Endothelial cell of umbilical vein (primary cell): ENCODE results near the gene NDUFAF8. TPM values are rescaled to one million over a fixed set of nuclear protein-coding genes. Genes with fewer than 3 reads are reported as not detected.

Experiments used
- BruUV-seq: library from RNA; stranded (reverse); fragments of 400-500 nt; replicated peaks from 2 replicates; lab custom pipeline; 2021; lab: Mats Ljungman, UMichigan
- CTCF ChIA-PET: fragments of 300-600, 350-600 bp; sonication (Branson Sonifier 250); formaldehyde crosslinking; loops from one replicate; lab custom pipeline; 2021; ENCODE audit warnings: antibody characterized with exemption, inconsistent platforms; lab: Charles Lee
- POLR2A ChIA-PET: fragments of 300-600, 350-600 bp; sonication (Branson Sonifier 250); formaldehyde crosslinking; loops from one replicate; lab custom pipeline; 2021; ENCODE audit warnings: antibody characterized with exemption, inconsistent platforms; lab: Charles Lee
- DNase-seq: peaks from one replicate; pipeline ENCODE4 v3.0.0-alpha.2; 2011; ENCODE audit warnings: low read depth, low spot score
- FAIRE-seq: peaks from 2 replicates; lab custom pipeline; 2011; peaks lifted over from hg19 to GRCh38; lab: Jason Lieb, UNC
- H2AFZ ChIP-seq: 2 replicates; pipeline ENCODE4 v1.6.0; 2012; ENCODE audit warnings: low read depth, low read length, control low read depth, inconsistent platforms
- H3K27ac ChIP-seq: 2 replicates; pipeline ENCODE4 v1.5.1; 2011; ENCODE audit warnings: low read depth, mild to moderate bottlenecking, control low read depth, low read length, moderate library complexity; ENCODE audit not compliant: insufficient read depth
- H3K27me3 ChIP-seq, 2 experiments: 2 replicates each; pipeline versions ENCODE4 v1.6.0 to v1.6.1; 2011; ENCODE audit warnings: low read length in 2 of 2, mixed read lengths in 1 of 2; ENCODE audit not compliant: control insufficient read depth in 2 of 2, insufficient read depth in 2 of 2
- H3K36me3 ChIP-seq, 2 experiments: 2 replicates in 1 of 2; 3 replicates in 1 of 2; pipeline ENCODE4 v1.5.1; 2011; ENCODE audit warnings: low read length in 2 of 2, mild to moderate bottlenecking in 1 of 2, moderate library complexity in 1 of 2; ENCODE audit not compliant: control insufficient read depth in 2 of 2, insufficient read depth in 2 of 2; ENCODE audit errors: extremely low read depth in 1 of 2
- H3K4me1 ChIP-seq: 3 replicates; pipeline ENCODE4 v1.5.1; 2011; ENCODE audit warnings: mild to moderate bottlenecking, low read length; ENCODE audit not compliant: control insufficient read depth, insufficient read depth; ENCODE audit errors: extremely low read depth
- H3K4me2 ChIP-seq: 2 replicates; pipeline ENCODE4 v1.6.1; 2011; ENCODE audit warnings: low read length, control low read depth, mixed read lengths; ENCODE audit not compliant: insufficient read depth
- H3K4me3 ChIP-seq, 3 experiments: fragments of 200-600 bp in 1 of 3; sonication (generic), shearing (Covaris generic) in 1 of 3; replicated peaks in 1 of 3; 2 replicates each; pipeline ENCODE4 v1.5.1; 2011 to 2016; ENCODE audit warnings: control low read depth in 3 of 3, low read length in 3 of 3, mild to moderate bottlenecking in 2 of 3, inconsistent platforms in 1 of 3, low read depth in 1 of 3, moderate library complexity in 1 of 3; ENCODE audit not compliant: insufficient read depth in 1 of 3
- H3K79me2 ChIP-seq: 2 replicates; pipeline ENCODE4 v1.6.0; 2012; ENCODE audit warnings: low read length, inconsistent platforms; ENCODE audit not compliant: control insufficient read depth, insufficient read depth
- H3K9ac ChIP-seq: replicated peaks from 2 replicates; pipeline ENCODE3; 2011; ENCODE audit warnings: low read length, control low read depth; ENCODE audit not compliant: insufficient read depth; ENCODE audit errors: extremely low read depth
- H3K9me1 ChIP-seq: replicated peaks from 3 replicates; pipeline ENCODE4 v1.6.0; 2011; ENCODE audit warnings: mild to moderate bottlenecking, low read length; ENCODE audit not compliant: control insufficient read depth, insufficient read depth; ENCODE audit errors: extremely low read depth
- H3K9me3 ChIP-seq: replicated peaks from 2 replicates; pipeline ENCODE4 v1.5.1; 2012; ENCODE audit warnings: low read length, inconsistent platforms; ENCODE audit not compliant: control insufficient read depth, insufficient read depth
- H4K20me1 ChIP-seq: replicated peaks from 2 replicates; pipeline ENCODE3; 2011; ENCODE audit warnings: mild to moderate bottlenecking, low read length; ENCODE audit not compliant: control insufficient read depth, insufficient read depth; ENCODE audit errors: extremely low read depth
- CTCF ChIP-seq, 2 donors: IDR thresholded peaks; 1 replicate in 1 of 2; 2 replicates in 1 of 2; pipeline ENCODE4 v1.5.1; 2011; ENCODE audit warnings: low read length in 2 of 2, mild to moderate bottlenecking in 2 of 2, moderate library complexity in 2 of 2, control low read depth in 1 of 2, inconsistent platforms in 1 of 2, low read depth in 1 of 2; ENCODE audit not compliant: insufficient read depth in 1 of 2; ENCODE audit errors: extremely low read depth in 1 of 2
- EZH2 ChIP-seq: IDR thresholded peaks from 2 replicates; pipeline ENCODE4 v1.6.1; 2012; ENCODE audit warnings: borderline replicate concordance, low read depth, mild to moderate bottlenecking, moderate library complexity, low read length, inconsistent platforms; ENCODE audit not compliant: severe bottlenecking
- GATA2 ChIP-seq: IDR thresholded peaks from 2 replicates; pipeline ENCODE4 v1.7.0; 2011; ENCODE audit warnings: low read depth, mild to moderate bottlenecking, moderate library complexity, mixed read lengths, low read length; ENCODE audit not compliant: insufficient read length, insufficient read depth
- MYC ChIP-seq: IDR thresholded peaks from one replicate; pipeline ENCODE4 v1.6.1; 2011; ENCODE audit warnings: mild to moderate bottlenecking, low read depth, low read length
- dilution Hi-C: fragments of 300-500 bp; cut with MboI; formaldehyde crosslinking; loops from one replicate; pipeline ENCODE4 v1.15.0; 2019; ENCODE audit warnings: low sequenced_read_pairs; ENCODE audit not compliant: extremely low pct_ligation_motif_present
- intact Hi-C: fragments of 100-400 bp; cut with micrococcal nuclease; formaldehyde crosslinking; loops from one replicate; pipeline ENCODE4 v1.10.0; 2022
- polyA plus RNA-seq, 4 experiments: library from polyadenylated mRNA; depleted of rRNA in 3 of 4; stranded (reverse) in 3 of 4; unstranded in 1 of 4; fragments of >200 nt; gene quantifications; 2 replicates each; pipeline versions ENCODE4 v1.2.1 to v1.2.3, GENCODE V29; 2011 to 2012; ENCODE audit warnings: missing spikeins in 1 of 4
- total RNA-seq: library from RNA; stranded (reverse); gene quantifications from 2 replicates; pipeline ENCODE4 v1.2.3, GENCODE V29; 2021

The NDUFAF8 gene
- total and polyA plus RNA-seq, 2 donors (not counting 3 experiments of a cell fraction or from before 2014, with no cell fraction given), result 61.5 to 83.9 TPM

GRCh38 chr17:81229666-81229920 is 9.5 kb upstream of the NDUFAF8 start:
- H3K36me3 ChIP-seq, result peaks cover 0 to 37% of the 10 kb centered on the region in 2 experiments
- intact Hi-C loops (no loop called here), dilution Hi-C loops (no loop called here)
- H3K9me3 ChIP-seq, result no peaks in the 10 kb centered on the region
- ChIA-PET CTCF (interaction anchor here (1.6 kb wide), 1 partner anchor 9 kb away, joined by 4 read pairs; the partner anchor contains the start of genes NDUFAF8 and TEPSIN), POLR2A (no interaction called here)
- H3K9ac ChIP-seq, result no peak overlapping the region
- no peak overlapping the region for H3K27ac ChIP-seq
- no peaks in the 10 kb centered on the region for H4K20me1 ChIP-seq
- no peak overlapping the region for H3K4me2 ChIP-seq
- no peaks in the 10 kb centered on the region for H3K9me1 ChIP-seq
- FAIRE-seq (no peak), DNase-seq (no peak)
- no peaks in the 10 kb centered on the region for H3K4me1 ChIP-seq
- BruUV-seq, result no TSS peak
- no peak overlapping the region for H3K4me3 ChIP-seq
- TF ChIP-seq EZH2 (no peak), MYC (no peak), GATA2 (no peak), CTCF (IDR thresholded peaks at IDR 0.05; ENCODE audit: extremely low read depth in 1 of 2, insufficient read depth in 1 of 2, low read depth in 1 of 2, low read length in 2 of 2) (no peak)
- H3K79me2 ChIP-seq, result no peaks in the 10 kb centered on the region
- no peaks in the 10 kb centered on the region for H3K27me3 ChIP-seq
- no peak overlapping the region for H2AFZ ChIP-seq

GRCh38 chr17:81230043-81230820 is 8.9 kb upstream of the NDUFAF8 start:
- intact Hi-C loops (no loop called here), dilution Hi-C loops (no loop called here)
- H3K27me3 ChIP-seq, result no peaks in the 10 kb centered on the region
- no peak overlapping the region for H3K27ac ChIP-seq
- H3K4me3 ChIP-seq, result no peak overlapping the region
- no peak overlapping the region for H3K4me2 ChIP-seq
- FAIRE-seq (no peak), DNase-seq (no peak)
- no peaks in the 10 kb centered on the region for H3K79me2 ChIP-seq
- H3K9ac ChIP-seq, result no peak overlapping the region
- no peaks in the 10 kb centered on the region for H3K4me1 ChIP-seq
- H3K9me1 ChIP-seq, result no peaks in the 10 kb centered on the region
- H2AFZ ChIP-seq, result no peak overlapping the region
- BruUV-seq, result no TSS peak
- H4K20me1 ChIP-seq, result no peaks in the 10 kb centered on the region
- ChIA-PET CTCF (interaction anchor here (1.6 kb wide), 1 partner anchor 9 kb away, joined by 4 read pairs; the partner anchor contains the start of genes NDUFAF8 and TEPSIN), POLR2A (no interaction called here)
- TF ChIP-seq CTCF (IDR thresholded peaks at IDR 0.05; ENCODE audit: extremely low read depth in 1 of 2, insufficient read depth in 1 of 2, low read depth in 1 of 2, low read length in 2 of 2) (peak in 1 of 2 donors; percentile 43), EZH2 (no peak)
- peaks cover 0 to 37% of the 10 kb centered on the region in 2 experiments for H3K36me3 ChIP-seq
- H3K9me3 ChIP-seq, result no peaks in the 10 kb centered on the region
